Endothelial cell of umbilical vein (primary cell): Measurements from ENCODE around the gene TTLL9. TPM values are rescaled to one million over a fixed set of nuclear protein-coding genes. Genes with fewer than 3 reads are reported as not detected.
A peak's percentile ranks its signal among the peaks of the same experiment; 100 is the strongest.

Experiments used
- BruUV-seq: library from RNA; stranded (reverse); fragments of 400-500 nt; replicated peaks from 2 replicates; lab custom pipeline; 2021; lab: Mats Ljungman, UMichigan
- CTCF ChIA-PET: fragments of 300-600, 350-600 bp; sonication (Branson Sonifier 250); formaldehyde crosslinking; loops from one replicate; lab custom pipeline; 2021; ENCODE audit warnings: antibody characterized with exemption, inconsistent platforms; lab: Charles Lee
- POLR2A ChIA-PET: fragments of 300-600, 350-600 bp; sonication (Branson Sonifier 250); formaldehyde crosslinking; loops from one replicate; lab custom pipeline; 2021; ENCODE audit warnings: antibody characterized with exemption, inconsistent platforms; lab: Charles Lee
- DNase-seq: peaks from one replicate; pipeline ENCODE4 v3.0.0-alpha.2; 2011; ENCODE audit warnings: low read depth, low spot score
- FAIRE-seq: peaks from 2 replicates; lab custom pipeline; 2011; peaks lifted over from hg19 to GRCh38; lab: Jason Lieb, UNC
- H2AFZ ChIP-seq: 2 replicates; pipeline ENCODE4 v1.6.0; 2012; ENCODE audit warnings: low read depth, low read length, control low read depth, inconsistent platforms
- H3K27ac ChIP-seq: 2 replicates; pipeline ENCODE4 v1.5.1; 2011; ENCODE audit warnings: low read depth, mild to moderate bottlenecking, control low read depth, low read length, moderate library complexity; ENCODE audit not compliant: insufficient read depth
- H3K27me3 ChIP-seq, 2 experiments: 2 replicates each; pipeline versions ENCODE4 v1.6.0 to v1.6.1; 2011; ENCODE audit warnings: low read length in 2 of 2, mixed read lengths in 1 of 2; ENCODE audit not compliant: control insufficient read depth in 2 of 2, insufficient read depth in 2 of 2
- H3K36me3 ChIP-seq, 2 experiments: 2 replicates in 1 of 2; 3 replicates in 1 of 2; pipeline ENCODE4 v1.5.1; 2011; ENCODE audit warnings: low read length in 2 of 2, mild to moderate bottlenecking in 1 of 2, moderate library complexity in 1 of 2; ENCODE audit not compliant: control insufficient read depth in 2 of 2, insufficient read depth in 2 of 2; ENCODE audit errors: extremely low read depth in 1 of 2
- H3K4me1 ChIP-seq: 3 replicates; pipeline ENCODE4 v1.5.1; 2011; ENCODE audit warnings: mild to moderate bottlenecking, low read length; ENCODE audit not compliant: control insufficient read depth, insufficient read depth; ENCODE audit errors: extremely low read depth
- H3K4me2 ChIP-seq: 2 replicates; pipeline ENCODE4 v1.6.1; 2011; ENCODE audit warnings: low read length, control low read depth, mixed read lengths; ENCODE audit not compliant: insufficient read depth
- H3K4me3 ChIP-seq, 3 experiments: fragments of 200-600 bp in 1 of 3; sonication (generic), shearing (Covaris generic) in 1 of 3; replicated peaks in 1 of 3; 2 replicates each; pipeline ENCODE4 v1.5.1; 2011 to 2016; ENCODE audit warnings: control low read depth in 3 of 3, low read length in 3 of 3, mild to moderate bottlenecking in 2 of 3, inconsistent platforms in 1 of 3, low read depth in 1 of 3, moderate library complexity in 1 of 3; ENCODE audit not compliant: insufficient read depth in 1 of 3
- H3K79me2 ChIP-seq: 2 replicates; pipeline ENCODE4 v1.6.0; 2012; ENCODE audit warnings: low read length, inconsistent platforms; ENCODE audit not compliant: control insufficient read depth, insufficient read depth
- H3K9ac ChIP-seq: replicated peaks from 2 replicates; pipeline ENCODE3; 2011; ENCODE audit warnings: low read length, control low read depth; ENCODE audit not compliant: insufficient read depth; ENCODE audit errors: extremely low read depth
- H3K9me1 ChIP-seq: replicated peaks from 3 replicates; pipeline ENCODE4 v1.6.0; 2011; ENCODE audit warnings: mild to moderate bottlenecking, low read length; ENCODE audit not compliant: control insufficient read depth, insufficient read depth; ENCODE audit errors: extremely low read depth
- H3K9me3 ChIP-seq: replicated peaks from 2 replicates; pipeline ENCODE4 v1.5.1; 2012; ENCODE audit warnings: low read length, inconsistent platforms; ENCODE audit not compliant: control insufficient read depth, insufficient read depth
- H4K20me1 ChIP-seq: replicated peaks from 2 replicates; pipeline ENCODE3; 2011; ENCODE audit warnings: mild to moderate bottlenecking, low read length; ENCODE audit not compliant: control insufficient read depth, insufficient read depth; ENCODE audit errors: extremely low read depth
- FOS ChIP-seq: IDR thresholded peaks from 2 replicates; pipeline ENCODE4 v1.6.1; 2011; ENCODE audit warnings: mild to moderate bottlenecking, low read length, moderate library complexity, borderline replicate concordance; ENCODE audit not compliant: insufficient read depth
- GATA2 ChIP-seq: IDR thresholded peaks from 2 replicates; pipeline ENCODE4 v1.7.0; 2011; ENCODE audit warnings: low read depth, mild to moderate bottlenecking, moderate library complexity, mixed read lengths, low read length; ENCODE audit not compliant: insufficient read length, insufficient read depth
- POLR2A ChIP-seq: IDR thresholded peaks from 2 replicates; pipeline ENCODE4 v1.6.1; 2012; ENCODE audit warnings: low read depth, mild to moderate bottlenecking, control low read depth, low read length
- dilution Hi-C: fragments of 300-500 bp; cut with MboI; formaldehyde crosslinking; loops from one replicate; pipeline ENCODE4 v1.15.0; 2019; ENCODE audit warnings: low sequenced_read_pairs; ENCODE audit not compliant: extremely low pct_ligation_motif_present
- intact Hi-C: fragments of 100-400 bp; cut with micrococcal nuclease; formaldehyde crosslinking; loops from one replicate; pipeline ENCODE4 v1.10.0; 2022
- polyA plus RNA-seq, 4 experiments: library from polyadenylated mRNA; depleted of rRNA in 3 of 4; stranded (reverse) in 3 of 4; unstranded in 1 of 4; fragments of >200 nt; gene quantifications; 2 replicates each; pipeline versions ENCODE4 v1.2.1 to v1.2.3, GENCODE V29; 2011 to 2012; ENCODE audit warnings: missing spikeins in 1 of 4
- total RNA-seq: library from RNA; stranded (reverse); gene quantifications from 2 replicates; pipeline ENCODE4 v1.2.3, GENCODE V29; 2021
- TF ChIP-seq, protein P1 (sequence below): IDR thresholded peaks from 2 replicates; pipeline ENCODE4 v1.6.1; 2011; ENCODE audit not compliant: insufficient read depth, insufficient read length

The TTLL9 gene
- total and polyA plus RNA-seq, 2 donors (not counting 3 experiments of a cell fraction or from before 2014, with no cell fraction given), result 0.03 TPM; not detected in 1

DNA sequence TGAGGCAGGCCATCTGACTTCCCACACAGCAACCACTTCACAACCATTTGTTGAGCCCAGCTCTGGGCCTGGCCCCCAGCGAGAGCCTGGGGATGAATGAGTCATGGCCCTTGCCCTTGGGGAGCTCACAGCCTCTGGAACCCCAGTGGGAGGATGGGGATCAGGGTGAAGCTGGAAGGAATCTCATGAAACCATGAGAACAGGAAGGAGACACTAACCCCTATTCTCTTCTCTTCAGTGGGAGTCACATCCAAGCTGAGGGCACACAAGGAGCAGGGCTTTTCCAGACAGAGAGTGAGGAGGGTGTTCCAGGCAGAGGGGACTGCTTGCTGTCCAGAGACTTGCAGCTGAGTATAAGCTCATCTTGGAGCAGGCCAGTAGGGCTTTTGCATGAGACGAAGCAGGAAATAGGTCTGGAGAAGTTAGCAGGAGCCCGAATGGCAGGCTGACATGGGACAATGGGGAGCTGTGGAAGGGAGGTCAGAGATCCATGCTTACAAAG, 32.5 kb upstream of the TTLL9 start:
- Histone ChIP-seq H3K27ac (peak overlapping the region; percentile 57), H3K9me1 (no peaks in the 10 kb centered on the region), H3K4me1 (peaks cover 53% of the 10 kb centered on the region), H3K9ac (no peak overlapping the region), H2AFZ (no peak overlapping the region), H3K36me3 (no peaks in the 10 kb centered on the region), H3K9me3 (no peaks in the 10 kb centered on the region), H4K20me1 (no peaks in the 10 kb centered on the region), H3K79me2 (no peaks in the 10 kb centered on the region), H3K4me3 (no peak overlapping the region), H3K27me3 (no peaks in the 10 kb centered on the region), H3K4me2 (no peak overlapping the region)
- ChIA-PET CTCF (interaction anchor here (0.6 to 25.3 kb wide), 3 partner anchors 12 to 253 kb away, joined by 3 to 619 read pairs (median 82); partner anchors contain the start of gene FOXS1), POLR2A (no interaction called here)
- dilution Hi-C loops, result no loop called here
- peak; percentile 73 for FAIRE-seq
- TF ChIP-seq FOS (peak; percentile 42), POLR2A (no peak)
- intact Hi-C loops, result loop anchor here (1.0 kb wide), 1 partner anchor 15 kb away; no protein-coding TSS in a partner anchor
- peak; percentile 58 for DNase-seq
- BruUV-seq, result no TSS peak

DNA sequence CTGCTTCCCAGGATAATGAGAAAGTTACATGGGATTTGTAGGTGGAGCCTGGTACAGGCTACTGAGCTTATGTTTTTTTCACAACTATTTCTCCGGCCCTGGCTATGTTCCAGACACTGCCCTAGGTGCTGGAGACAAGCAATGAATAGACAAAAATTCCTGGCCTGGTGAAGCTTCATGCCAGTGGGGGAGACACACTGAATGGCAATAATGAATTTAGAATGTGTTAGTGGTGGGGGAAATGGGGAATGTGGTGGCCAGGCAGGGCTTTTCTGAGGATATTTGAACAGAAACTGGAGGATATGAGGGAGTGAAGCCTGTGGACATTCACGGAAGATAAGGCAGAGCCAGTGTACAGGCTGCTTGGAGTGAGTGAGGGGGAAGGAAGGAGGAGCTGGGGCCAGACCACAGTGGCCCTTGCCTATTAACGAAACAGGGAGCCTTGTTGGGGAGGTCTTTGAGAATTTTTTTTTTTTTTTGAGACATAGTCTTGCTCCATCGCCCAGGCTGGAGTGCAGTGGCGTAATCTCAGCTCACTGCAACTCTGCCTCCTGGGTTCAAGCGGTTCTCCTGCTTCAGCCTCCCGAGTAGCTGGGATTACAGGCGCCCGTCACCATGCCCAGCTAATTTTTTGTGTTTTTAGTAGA, 31.7 kb upstream of the TTLL9 start:
- ChIA-PET POLR2A (no interaction called here), CTCF (interaction anchor here (7.6 to 25.3 kb wide), 2 partner anchors 11 to 15 kb away, joined by 82 to 619 read pairs; partner anchors contain the start of gene FOXS1)
- peak; percentile 37 for DNase-seq
- Histone ChIP-seq H3K9ac (no peak overlapping the region), H3K4me3 (no peak overlapping the region), H3K27me3 (no peaks in the 10 kb centered on the region), H3K27ac (peak overlapping the region; percentile 57), H3K9me1 (no peaks in the 10 kb centered on the region), H3K36me3 (no peaks in the 10 kb centered on the region), H4K20me1 (no peaks in the 10 kb centered on the region), H3K4me2 (no peak overlapping the region), H3K9me3 (no peaks in the 10 kb centered on the region), H3K79me2 (no peaks in the 10 kb centered on the region), H2AFZ (no peak overlapping the region), H3K4me1 (peaks cover 55% of the 10 kb centered on the region)
- TF ChIP-seq, protein P1, sequence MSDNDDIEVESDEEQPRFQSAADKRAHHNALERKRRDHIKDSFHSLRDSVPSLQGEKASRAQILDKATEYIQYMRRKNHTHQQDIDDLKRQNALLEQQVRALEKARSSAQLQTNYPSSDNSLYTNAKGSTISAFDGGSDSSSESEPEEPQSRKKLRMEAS, result no peak
- TF ChIP-seq GATA2, result no peak
- dilution Hi-C loops (no loop called here), intact Hi-C loops (loop anchor here (1.0 kb wide), 1 partner anchor 15 kb away; no protein-coding TSS in a partner anchor)
- BruUV-seq, result no TSS peak
- FAIRE-seq, result no peak
